AG04449 (cell line): Measurements from ENCODE around the gene NR6A1.

ENCODE experiments used
- CTCF ChIA-PET: fragments of 350-600 bp; formaldehyde crosslinking; extraction: SDS; loops from one replicate; lab custom pipeline; 2021; ENCODE audit warnings: antibody characterized with exemption; lab: Yijun Ruan, JAX
- POLR2A ChIA-PET: fragments of 400-600, 350-600 bp; formaldehyde crosslinking; extraction: SDS; loops from one replicate; lab custom pipeline; 2020; ENCODE audit warnings: antibody characterized with exemption, inconsistent platforms; lab: Yijun Ruan, JAX
- DNase-seq: peaks from one replicate; pipeline ENCODE4 v3.0.0-alpha.2; 2010; ENCODE audit warnings: low read depth, low spot score
- H3K4me3 ChIP-seq: 2 replicates; pipeline ENCODE4 v1.5.1; 2011; ENCODE audit warnings: low read depth, mild to moderate bottlenecking, control low read depth, low read length
- CTCF ChIP-seq: IDR thresholded peaks from one replicate; pipeline ENCODE4 v1.5.1; 2011; ENCODE audit warnings: mild to moderate bottlenecking, moderate library complexity, low read length, control low read depth, inconsistent platforms; ENCODE audit not compliant: insufficient read depth; ENCODE audit errors: missing control alignments

The NR6A1 gene

GRCh38 chr9:124510650-124511425, 260.3 kb downstream of the NR6A1 start:
- H3K4me3 ChIP-seq, result no peak overlapping the region
- ChIA-PET POLR2A (no interaction called here), CTCF (interaction anchor here (0.9 to 6.5 kb wide), 3 partner anchors 13 to 92 kb away, joined by 3 to 34 read pairs (median 4); no protein-coding TSS in a partner anchor)
- no peak for DNase-seq
- TF ChIP-seq CTCF, result no peak

GRCh38 chr9:124507880-124508423, 263.2 kb downstream of the NR6A1 start:
- POLR2A ChIA-PET, result no interaction called here
- no peak overlapping the region for H3K4me3 ChIP-seq
- TF ChIP-seq CTCF, result no peak
- CTCF ChIA-PET, result no interaction called here
- no peak for DNase-seq

- ChIA-PET CTCF (no interaction called here), POLR2A (no interaction called here)
- H3K4me3 ChIP-seq, result no peak within 1 kb of the TSS
- no peak for DNase-seq
- TF ChIP-seq CTCF, result no peak
These were observed 263.9 kb downstream of the NR6A1 start, which contains the start of gene NR5A1 for GRCh38 chr9:124506931-124507879. Gene NR5A1 (minus strand): TSS chr9:124507399. CDS start chr9:124503395, 4,004 bp downstream.

GRCh38 chr9:124506433-124506832, 264.7 kb downstream of the NR6A1 start:
- CTCF ChIA-PET, result interaction anchor here (1.6 kb wide), 1 partner anchor 8 kb away, joined by 5 read pairs; no protein-coding TSS in a partner anchor
- POLR2A ChIA-PET, result no interaction called here
- no peak overlapping the region for H3K4me3 ChIP-seq
- DNase-seq, result no peak
- no peak for TF ChIP-seq CTCF

GRCh38 chr9:124505901-124506346, 265.2 kb downstream of the NR6A1 start:
- H3K4me3 ChIP-seq, result no peak overlapping the region
- TF ChIP-seq CTCF, result no peak
- CTCF ChIA-PET, result interaction anchor here (1.2 to 1.6 kb wide), 2 partner anchors 9 to 30 kb away, joined by 3 to 5 read pairs; no protein-coding TSS in a partner anchor
- POLR2A ChIA-PET, result no interaction called here
- no peak for DNase-seq
